Loucy (cell line): ENCODE measurements around the gene INPP5J.

Experiments used
- H2AFZ ChIP-seq: fragments of 200-600 bp; sonication (generic); 2 replicates; pipeline ENCODE4 v1.6.0; 2016; ENCODE audit warnings: antibody characterized with exemption, mild to moderate bottlenecking, low read length, moderate library complexity
- H3F3A ChIP-seq: fragments of 200-600 bp; 2 replicates; pipeline ENCODE4 v1.6.0; 2016; ENCODE audit warnings: antibody characterized with exemption, low read depth, mild to moderate bottlenecking
- H3K27me3 ChIP-seq: fragments of 200-600 bp; sonication (generic); 2 replicates; pipeline ENCODE4 v1.6.1; 2014; ENCODE audit warnings: low read length, mild to moderate bottlenecking; ENCODE audit not compliant: insufficient read depth, poor library complexity, severe bottlenecking
- H3K36me3 ChIP-seq: fragments of 200-600 bp; sonication (generic); 2 replicates; pipeline ENCODE4 v1.6.1; 2016; ENCODE audit warnings: low read length; ENCODE audit not compliant: insufficient read depth
- H3K4me1 ChIP-seq: fragments of 200-600 bp; sonication (generic); 2 replicates; pipeline ENCODE4 v1.5.1; 2014; ENCODE audit warnings: low read length, mild to moderate bottlenecking; ENCODE audit not compliant: insufficient read depth, poor library complexity, severe bottlenecking
- H3K4me2 ChIP-seq: fragments of 200-600 bp; sonication (generic); 2 replicates; pipeline ENCODE4 v1.6.0; 2014; ENCODE audit warnings: antibody characterized with exemption, low read length, low read depth, mild to moderate bottlenecking; ENCODE audit not compliant: poor library complexity, severe bottlenecking
- H3K4me3 ChIP-seq: fragments of 200-600 bp; sonication (generic); 2 replicates; pipeline ENCODE4 v1.5.1; 2014; ENCODE audit warnings: low read length, mild to moderate bottlenecking, mixed read lengths; ENCODE audit not compliant: poor library complexity, severe bottlenecking
- H3K79me2 ChIP-seq: fragments of 200-600 bp; sonication (generic); 2 replicates; pipeline ENCODE4 v1.6.1; 2014; ENCODE audit warnings: low read length; ENCODE audit not compliant: insufficient read depth
- H3K9ac ChIP-seq: fragments of 200-600 bp; sonication (generic); 2 replicates; pipeline ENCODE4 v1.6.0; 2014; ENCODE audit warnings: mild to moderate bottlenecking, low read depth, low read length, moderate library complexity; ENCODE audit not compliant: poor library complexity, severe bottlenecking
- H3K9me2 ChIP-seq: fragments of 200-600 bp; sonication (generic); replicated peaks from 2 replicates; pipeline ENCODE4 v1.6.1; 2016; ENCODE audit warnings: low read depth, low read length, mixed read lengths
- H3K9me3 ChIP-seq: fragments of 200-600 bp; sonication (generic); 2 replicates; pipeline ENCODE4 v1.6.1; 2014; ENCODE audit warnings: mild to moderate bottlenecking, antibody characterized with exemption, low read length, low read depth; ENCODE audit not compliant: insufficient read depth
- H4K20me1 ChIP-seq: fragments of 200-600 bp; sonication (generic); 2 replicates; pipeline ENCODE4 v1.6.0; 2014; ENCODE audit warnings: antibody characterized with exemption, low read length, mild to moderate bottlenecking; ENCODE audit not compliant: insufficient read depth, poor library complexity, severe bottlenecking
- EZH2phosphoT487 ChIP-seq: fragments of 200-600 bp; IDR thresholded peaks from 2 replicates; pipeline ENCODE4 v1.6.1; 2018; ENCODE audit warnings: antibody characterized with exemption, mild to moderate bottlenecking, moderate library complexity, borderline replicate concordance
- TF ChIP-seq, protein P1 (sequence below): fragments of 200-600 bp; sonication (generic); conservative IDR thresholded peaks from 2 replicates; pipeline ENCODE4 v1.5.1; 2014; ENCODE audit warnings: mild to moderate bottlenecking, antibody characterized with exemption, low read length

Gene INPP5J

DNA sequence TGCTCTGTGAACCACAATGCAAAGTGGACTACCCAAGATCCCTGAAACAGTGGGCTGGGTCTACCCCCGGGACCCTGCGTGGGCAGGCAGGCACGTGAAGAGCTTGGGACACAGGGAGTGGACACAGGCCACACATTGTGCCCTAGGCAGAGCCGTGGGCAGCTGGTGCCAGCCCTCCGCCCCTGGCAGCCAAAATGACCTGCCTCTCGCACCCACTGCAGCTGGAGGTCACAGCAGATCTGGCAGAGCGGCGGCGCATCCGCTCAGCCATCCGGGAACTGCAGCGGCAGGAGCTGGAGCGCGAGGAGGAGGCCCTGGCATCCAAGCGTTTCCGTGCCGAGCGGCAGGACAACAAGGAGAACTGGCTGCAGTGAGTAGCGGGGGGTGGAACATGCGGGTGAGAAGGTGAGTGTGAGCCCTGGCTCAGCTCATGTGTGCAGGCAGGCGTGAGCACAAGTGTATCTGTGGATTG is 35.0 kb upstream of the INPP5J start:
- H3K4me1 ChIP-seq, result peaks cover 20% of the 10 kb centered on the region
- H3K9me2 ChIP-seq, result no peaks in the 10 kb centered on the region
- H3F3A ChIP-seq, result no peaks in the 10 kb centered on the region
- peaks cover 44% of the 10 kb centered on the region; the same call in 1 of the 2 replicates for H3K36me3 ChIP-seq
- H2AFZ ChIP-seq, result no peak overlapping the region
- H3K4me2 ChIP-seq, result no peak overlapping the region
- no peak overlapping the region for H3K9ac ChIP-seq
- no peak for TF ChIP-seq EZH2phosphoT487
- TF ChIP-seq, protein P1, sequence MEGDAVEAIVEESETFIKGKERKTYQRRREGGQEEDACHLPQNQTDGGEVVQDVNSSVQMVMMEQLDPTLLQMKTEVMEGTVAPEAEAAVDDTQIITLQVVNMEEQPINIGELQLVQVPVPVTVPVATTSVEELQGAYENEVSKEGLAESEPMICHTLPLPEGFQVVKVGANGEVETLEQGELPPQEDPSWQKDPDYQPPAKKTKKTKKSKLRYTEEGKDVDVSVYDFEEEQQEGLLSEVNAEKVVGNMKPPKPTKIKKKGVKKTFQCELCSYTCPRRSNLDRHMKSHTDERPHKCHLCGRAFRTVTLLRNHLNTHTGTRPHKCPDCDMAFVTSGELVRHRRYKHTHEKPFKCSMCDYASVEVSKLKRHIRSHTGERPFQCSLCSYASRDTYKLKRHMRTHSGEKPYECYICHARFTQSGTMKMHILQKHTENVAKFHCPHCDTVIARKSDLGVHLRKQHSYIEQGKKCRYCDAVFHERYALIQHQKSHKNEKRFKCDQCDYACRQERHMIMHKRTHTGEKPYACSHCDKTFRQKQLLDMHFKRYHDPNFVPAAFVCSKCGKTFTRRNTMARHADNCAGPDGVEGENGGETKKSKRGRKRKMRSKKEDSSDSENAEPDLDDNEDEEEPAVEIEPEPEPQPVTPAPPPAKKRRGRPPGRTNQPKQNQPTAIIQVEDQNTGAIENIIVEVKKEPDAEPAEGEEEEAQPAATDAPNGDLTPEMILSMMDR, result no peak
- H3K4me3 ChIP-seq, result no peak overlapping the region
- H4K20me1 ChIP-seq, result peaks cover 4% of the 10 kb centered on the region
- H3K27me3 ChIP-seq, result no peaks in the 10 kb centered on the region
- H3K9me3 ChIP-seq, result no peaks in the 10 kb centered on the region
- H3K79me2 ChIP-seq, result peaks cover 33% of the 10 kb centered on the region

DNA sequence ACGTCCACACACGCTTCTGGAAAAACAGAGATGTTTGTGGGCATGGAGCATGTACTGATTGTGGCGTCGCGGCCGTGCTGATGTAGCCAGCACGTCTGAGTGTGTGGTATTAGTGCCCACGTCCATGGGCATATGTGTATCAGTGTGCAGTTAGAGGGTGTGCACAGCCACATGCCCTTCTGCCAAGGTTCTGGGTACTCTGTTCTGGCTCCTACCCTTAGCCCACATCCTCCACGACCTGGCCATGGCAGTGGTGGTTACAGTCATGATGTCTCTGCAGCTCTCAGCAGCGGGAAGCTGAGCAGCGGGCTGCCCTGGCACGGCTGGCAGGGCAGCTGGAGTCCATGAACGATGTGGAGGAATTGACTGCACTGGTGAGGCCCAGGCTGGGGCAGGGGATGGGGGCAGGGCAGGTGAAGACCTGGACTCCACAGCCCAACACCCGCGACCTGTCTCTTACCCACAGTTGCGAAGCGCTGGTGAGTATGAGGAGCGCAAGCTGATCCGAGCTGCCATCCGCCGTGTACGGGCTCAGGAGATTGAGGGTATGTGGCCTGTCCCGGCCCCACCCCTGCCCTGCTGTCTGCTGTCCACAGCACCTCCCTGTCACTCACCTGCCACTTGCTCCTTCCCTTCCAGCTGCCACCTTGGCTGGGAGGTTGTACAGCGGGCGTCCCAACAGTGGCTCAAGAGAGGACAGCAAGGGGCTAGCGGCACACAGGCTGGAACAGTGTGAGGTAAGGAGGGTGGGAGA is 34.4 kb upstream of the INPP5J start:
- H3K4me3 ChIP-seq, result no peak overlapping the region
- H2AFZ ChIP-seq, result no peak overlapping the region
- peaks cover 27% of the 10 kb centered on the region for H3K79me2 ChIP-seq
- H3K9me2 ChIP-seq, result no peaks in the 10 kb centered on the region
- H3K4me2 ChIP-seq, result no peak overlapping the region
- no peaks in the 10 kb centered on the region for H3F3A ChIP-seq
- TF ChIP-seq, protein P1, result no peak
- TF ChIP-seq EZH2phosphoT487, result no peak
- peaks cover 47% of the 10 kb centered on the region; the same call in 1 of the 2 replicates for H3K36me3 ChIP-seq
- no peaks in the 10 kb centered on the region for H3K27me3 ChIP-seq
- no peaks in the 10 kb centered on the region for H4K20me1 ChIP-seq
- no peaks in the 10 kb centered on the region for H3K9me3 ChIP-seq
- no peak overlapping the region for H3K9ac ChIP-seq
- H3K4me1 ChIP-seq, result peaks cover 14% of the 10 kb centered on the region

DNA sequence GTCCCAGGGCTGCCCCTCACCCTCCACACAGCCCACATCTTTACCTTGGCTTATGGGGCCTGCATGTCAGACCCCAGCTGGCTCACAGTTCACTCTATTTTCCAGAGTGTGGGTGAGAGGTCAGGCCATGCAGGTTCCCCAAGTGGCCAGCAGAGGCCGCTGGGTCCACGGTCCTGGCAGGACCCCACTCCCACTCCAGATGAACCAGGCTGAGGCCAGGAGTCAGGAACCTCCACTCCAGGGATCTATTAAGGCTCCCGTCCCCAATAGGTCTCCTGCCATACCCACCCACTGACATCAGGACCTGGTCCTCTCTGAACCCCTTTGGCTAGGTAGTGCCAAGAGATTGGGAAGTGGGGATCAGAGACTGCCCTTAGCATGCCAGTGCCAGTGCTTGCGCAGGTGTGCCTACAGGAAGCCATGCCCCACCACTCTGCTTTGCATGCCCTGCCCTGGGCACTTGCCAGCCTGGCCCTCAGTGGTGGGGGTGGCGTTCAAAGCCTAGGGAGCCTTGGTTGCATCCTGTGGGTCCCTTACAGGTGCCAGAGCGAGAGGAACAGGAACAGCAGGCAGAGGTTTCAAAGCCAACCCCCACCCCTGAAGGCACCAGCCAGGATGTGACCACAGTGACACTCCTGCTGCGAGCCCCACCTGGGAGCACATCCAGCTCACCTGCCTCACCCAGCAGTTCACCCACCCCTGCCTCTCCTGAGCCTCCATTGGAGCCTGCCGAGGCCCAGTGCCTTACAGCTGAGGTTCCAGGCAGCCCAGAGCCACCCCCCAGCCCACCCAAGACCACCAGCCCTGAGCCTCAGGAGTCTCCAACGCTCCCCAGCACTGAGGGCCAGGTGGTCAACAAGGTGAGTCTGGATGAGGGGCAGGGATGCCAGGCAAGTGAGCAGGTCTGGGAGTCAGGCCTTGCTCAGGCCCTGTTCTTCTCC is 33.3 kb upstream of the INPP5J start:
- H3K9me3 ChIP-seq, result no peaks in the 10 kb centered on the region
- H3F3A ChIP-seq, result no peaks in the 10 kb centered on the region
- H3K79me2 ChIP-seq, result peaks cover 16% of the 10 kb centered on the region
- no peak overlapping the region for H2AFZ ChIP-seq
- TF ChIP-seq, protein P1, result peak; percentile 77
- no peak for TF ChIP-seq EZH2phosphoT487
- peaks cover 47% of the 10 kb centered on the region; the same call in 1 of the 2 replicates for H3K36me3 ChIP-seq
- H4K20me1 ChIP-seq, result no peaks in the 10 kb centered on the region
- H3K4me3 ChIP-seq, result no peak overlapping the region
- H3K9ac ChIP-seq, result no peak overlapping the region
- no peaks in the 10 kb centered on the region for H3K27me3 ChIP-seq
- H3K4me1 ChIP-seq, result peaks cover 6% of the 10 kb centered on the region
- no peak overlapping the region for H3K4me2 ChIP-seq
- H3K9me2 ChIP-seq, result no peaks in the 10 kb centered on the region
